Endodermal cell (in vitro differentiated cells): ENCODE measurements around the gene ZNF813. TPM values are rescaled to one million over a fixed set of nuclear protein-coding genes. Genes with fewer than 3 reads are reported as not detected.

ENCODE experiments used
- DNase-seq: peaks from one replicate; pipeline ENCODE4 v3.0.0-alpha.2; 2017
- H3K27ac ChIP-seq: 2 replicates; pipeline ENCODE4 v1.5.1; 2013; ENCODE audit warnings: mild to moderate bottlenecking, low read depth, low read length, moderate library complexity
- H3K27me3 ChIP-seq: 2 replicates; pipeline ENCODE4 v1.6.1; 2013; ENCODE audit warnings: mild to moderate bottlenecking, low read length, moderate library complexity; ENCODE audit not compliant: insufficient read depth, control insufficient read depth, poor library complexity, severe bottlenecking
- H3K36me3 ChIP-seq: 2 replicates; pipeline ENCODE4 v1.7.0; 2013; ENCODE audit warnings: mild to moderate bottlenecking, low read length, moderate library complexity; ENCODE audit not compliant: control insufficient read depth, insufficient read depth
- H3K4me1 ChIP-seq: one replicate; pipeline ENCODE4 v1.7.0; 2013; ENCODE audit warnings: low read length; ENCODE audit not compliant: control insufficient read depth, insufficient read depth
- H3K4me3 ChIP-seq: 2 replicates; pipeline ENCODE4 v1.5.1; 2013; ENCODE audit warnings: mild to moderate bottlenecking, low read length, moderate library complexity
- H3K9ac ChIP-seq: 2 replicates; pipeline ENCODE4 v1.6.1; 2013; ENCODE audit warnings: mild to moderate bottlenecking, low read length, moderate library complexity; ENCODE audit not compliant: poor library complexity, severe bottlenecking; ENCODE audit errors: extremely low read depth
- H3K9me3 ChIP-seq: 2 replicates; pipeline ENCODE4 v1.6.1; 2013; ENCODE audit warnings: mild to moderate bottlenecking, low read length, moderate library complexity; ENCODE audit not compliant: control insufficient read depth
- H3K27ac Mint-ChIP-seq: 2 replicates; pipeline ENCODE4 v1.8.0; 2020; ENCODE audit warnings: mixed read lengths
- H3K27me3 Mint-ChIP-seq: 2 replicates; pipeline ENCODE4 v1.8.0; 2021; ENCODE audit warnings: mild to moderate bottlenecking, mixed read lengths; ENCODE audit not compliant: insufficient read depth
- H3K36me3 Mint-ChIP-seq: 2 replicates; pipeline ENCODE4 v1.8.0; 2020; ENCODE audit warnings: low read depth, mixed read lengths
- H3K4me1 Mint-ChIP-seq: 2 replicates; pipeline ENCODE4 v1.8.0; 2020; ENCODE audit warnings: mixed read lengths
- H3K4me3 Mint-ChIP-seq: 2 replicates; pipeline ENCODE4 v1.8.0; 2020; ENCODE audit warnings: mild to moderate bottlenecking, moderate library complexity, mixed read lengths
- H3K9me3 Mint-ChIP-seq: 2 replicates; pipeline ENCODE4 v1.8.0; 2020; ENCODE audit warnings: mild to moderate bottlenecking, mixed read lengths
- WGBS, 2 experiments: methylation state at CpG; one replicate each; pipeline versions ENCODE4 v1.1.5 to v1.1.7; 2013; ENCODE audit warnings: missing lambda C conversion rate in 2 of 2, mixed read lengths in 1 of 2; ENCODE audit not compliant: insufficient coverage in 1 of 2, insufficient read length in 1 of 2; 5-methylcytosine and 5-hydroxymethylcytosine counted together
- total RNA-seq, 2 donors: library from RNA; stranded (reverse); fragmentation: NEBNext Ultra II Directional in 1 of 2; extraction: Animal tissue kit (Norgen Biotek cat#: 25700) in 1 of 2; gene quantifications; 2 replicates in 1 of 2; 3 replicates in 1 of 2; pipeline ENCODE4 v1.2.1, GENCODE V29; 2021
- TF ChIP-seq, protein P1 (sequence below): fragments of 200-600 bp; sonication (generic); conservative IDR thresholded peaks from 2 replicates; pipeline ENCODE4 v1.5.0; 2021; ENCODE audit warnings: antibody characterized with exemption, mild to moderate bottlenecking

ZNF813 gene
- total RNA-seq, 2 donors from 2014 or later, result 38.7 to 58.5 TPM

- no peaks in the 10 kb centered on the region for H3K36me3 ChIP-seq
- DNase-seq, result no peak
- H3K9me3 ChIP-seq, result no peaks in the 10 kb centered on the region
- H3K27ac ChIP-seq, result no peak overlapping the region
- H3K9ac ChIP-seq, result no peak overlapping the region
- WGBS, 2 experiments, result 91 to 93% methylated on average over 14 to 17 of the region's 17 CpGs
- TF ChIP-seq, protein P1, sequence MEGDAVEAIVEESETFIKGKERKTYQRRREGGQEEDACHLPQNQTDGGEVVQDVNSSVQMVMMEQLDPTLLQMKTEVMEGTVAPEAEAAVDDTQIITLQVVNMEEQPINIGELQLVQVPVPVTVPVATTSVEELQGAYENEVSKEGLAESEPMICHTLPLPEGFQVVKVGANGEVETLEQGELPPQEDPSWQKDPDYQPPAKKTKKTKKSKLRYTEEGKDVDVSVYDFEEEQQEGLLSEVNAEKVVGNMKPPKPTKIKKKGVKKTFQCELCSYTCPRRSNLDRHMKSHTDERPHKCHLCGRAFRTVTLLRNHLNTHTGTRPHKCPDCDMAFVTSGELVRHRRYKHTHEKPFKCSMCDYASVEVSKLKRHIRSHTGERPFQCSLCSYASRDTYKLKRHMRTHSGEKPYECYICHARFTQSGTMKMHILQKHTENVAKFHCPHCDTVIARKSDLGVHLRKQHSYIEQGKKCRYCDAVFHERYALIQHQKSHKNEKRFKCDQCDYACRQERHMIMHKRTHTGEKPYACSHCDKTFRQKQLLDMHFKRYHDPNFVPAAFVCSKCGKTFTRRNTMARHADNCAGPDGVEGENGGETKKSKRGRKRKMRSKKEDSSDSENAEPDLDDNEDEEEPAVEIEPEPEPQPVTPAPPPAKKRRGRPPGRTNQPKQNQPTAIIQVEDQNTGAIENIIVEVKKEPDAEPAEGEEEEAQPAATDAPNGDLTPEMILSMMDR, result no peak
- Mint-ChIP-seq H3K9me3 (no peaks in the 10 kb centered on the region), H3K36me3 (peaks cover 13% of the 10 kb centered on the region), H3K27me3 (no peaks in the 10 kb centered on the region), H3K27ac (no peak overlapping the region), H3K4me3 (no peak overlapping the region), H3K4me1 (peaks cover 34% of the 10 kb centered on the region)
- peaks cover 3% of the 10 kb centered on the region for H3K4me1 ChIP-seq
- no peak overlapping the region for H3K4me3 ChIP-seq
- no peaks in the 10 kb centered on the region for H3K27me3 ChIP-seq
Measured at GRCh38 chr19:53507523-53508442, 40.2 kb downstream of the ZNF813 start.

DNA sequence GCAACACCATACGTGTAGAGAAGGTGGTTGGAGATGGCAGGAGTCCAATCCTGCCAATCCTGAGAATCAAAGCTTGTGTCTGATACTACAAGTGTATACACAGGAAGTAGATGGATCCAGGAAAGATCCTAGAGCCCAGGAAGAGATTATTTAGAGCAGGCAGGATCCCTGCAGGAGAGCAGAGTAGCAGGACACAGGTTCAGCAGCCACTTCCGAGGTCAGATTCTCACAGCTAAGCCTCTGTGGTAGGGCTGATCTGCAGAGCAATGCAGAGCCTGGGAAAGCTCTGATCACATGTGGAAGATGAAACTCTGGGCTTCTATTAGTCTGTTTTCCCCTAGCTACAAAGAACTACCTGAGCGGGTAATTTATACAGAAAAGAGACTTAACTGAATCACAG lies 41.9 kb downstream of the ZNF813 start:
- H3K9me3 ChIP-seq, result no peaks in the 10 kb centered on the region
- DNase-seq, result peak; percentile 35
- no peaks in the 10 kb centered on the region for H3K27me3 Mint-ChIP-seq
- H3K4me1 Mint-ChIP-seq, result peaks cover 28% of the 10 kb centered on the region
- no peaks in the 10 kb centered on the region for H3K36me3 ChIP-seq
- no peak overlapping the region for H3K27ac Mint-ChIP-seq
- no peaks in the 10 kb centered on the region for H3K27me3 ChIP-seq
- peaks cover 13% of the 10 kb centered on the region for H3K36me3 Mint-ChIP-seq
- H3K9me3 Mint-ChIP-seq, result no peaks in the 10 kb centered on the region
- 88 to 89% methylated on average over 2 to 3 of the region's 3 CpGs for WGBS, 2 experiments
- no peak overlapping the region for H3K4me3 Mint-ChIP-seq
- H3K9ac ChIP-seq, result no peak overlapping the region
- no peak overlapping the region for H3K4me3 ChIP-seq
- TF ChIP-seq, protein P1, result no peak
- peaks cover 1% of the 10 kb centered on the region for H3K4me1 ChIP-seq
- no peak overlapping the region for H3K27ac ChIP-seq

DNA sequence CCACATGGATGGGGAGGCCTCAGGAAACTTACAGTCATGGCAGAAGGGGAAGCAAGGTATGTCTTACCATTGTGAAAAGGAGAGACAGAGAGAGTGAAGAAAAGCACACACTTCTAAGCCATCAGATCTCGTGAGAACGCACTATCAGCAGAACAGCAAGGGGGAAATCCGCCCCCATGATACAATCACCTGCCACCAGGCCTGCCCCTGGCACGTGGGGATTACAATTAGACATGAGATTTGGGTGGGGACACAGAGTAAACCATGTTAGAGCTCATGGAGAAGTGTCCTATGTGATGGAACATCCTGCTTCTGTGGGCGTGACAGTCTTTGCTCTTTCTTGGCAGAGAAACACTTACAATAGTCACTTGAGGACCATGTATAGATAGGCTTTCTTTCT lies 42.3 kb downstream of the ZNF813 start:
- no peak for DNase-seq
- H3K9ac ChIP-seq, result no peak overlapping the region
- H3K4me3 ChIP-seq, result no peak overlapping the region
- Mint-ChIP-seq H3K4me3 (no peak overlapping the region), H3K4me1 (peaks cover 24% of the 10 kb centered on the region), H3K27ac (no peak overlapping the region), H3K27me3 (no peaks in the 10 kb centered on the region), H3K9me3 (no peaks in the 10 kb centered on the region), H3K36me3 (peaks cover 13% of the 10 kb centered on the region)
- no peaks in the 10 kb centered on the region for H3K9me3 ChIP-seq
- H3K36me3 ChIP-seq, result no peaks in the 10 kb centered on the region
- TF ChIP-seq, protein P1, result no peak
- H3K27me3 ChIP-seq, result no peaks in the 10 kb centered on the region
- no peaks in the 10 kb centered on the region for H3K4me1 ChIP-seq
- WGBS, 2 experiments, result 73 to 82% methylated on average over 2 to 5 of the region's 5 CpGs
- H3K27ac ChIP-seq, result no peak overlapping the region
